A549 (cell line): ENCODE measurements around the gene TRAK1. TPM values are rescaled to one million over a fixed set of nuclear protein-coding genes. Genes with fewer than 3 reads are reported as not detected.
A peak's percentile ranks its signal among the peaks of the same experiment; 100 is the strongest.

Source experiments
- ATAC-seq, 2 experiments: fragments of 200-7000 bp in 1 of 2; fragments of >200 bp in 1 of 2; cut with Nextera tagmentation in 1 of 2; cut with Tn5 transposase in 1 of 2; 3 replicates each; pipeline versions ENCODE4 v1.8.0 to v1.9.1; 2018 to 2020; ENCODE audit warnings: mild to moderate bottlenecking in 1 of 2, moderate library complexity in 1 of 2
- CTCF ChIA-PET: fragments of 300-600 bp; sonication (Branson Sonifier 250); formaldehyde crosslinking; extraction: SDS; loops from one replicate; lab custom pipeline; 2021; ENCODE audit warnings: antibody characterized with exemption, inconsistent platforms; lab: Yijun Ruan, JAX
- POLR2A ChIA-PET: fragments of 350-600 bp; formaldehyde crosslinking; extraction: SDS; loops from one replicate; lab custom pipeline; 2021; ENCODE audit warnings: antibody characterized with exemption, inconsistent platforms; lab: Yijun Ruan, JAX
- DNase-seq, 2 experiments: peaks; one replicate each; pipeline versions ENCODE4 v3.0.0 to v3.0.0-alpha.2; 2011 to 2016; ENCODE audit warnings: low read depth in 1 of 2, low spot score in 1 of 2
- FAIRE-seq: peaks from 2 replicates; lab custom pipeline; 2011; peaks lifted over from hg19 to GRCh38; lab: Jason Lieb, UNC
- H3K27ac ChIP-seq, 2 experiments: fragments of >200 bp; sonication (Bioruptor Twin); formaldehyde crosslinking; 3 replicates each; pipeline ENCODE4 v1.5.1; 2016 to 2017
- H3K4me1 ChIP-seq: fragments of >200 bp; sonication (Bioruptor Twin); formaldehyde crosslinking; 3 replicates; pipeline ENCODE4 v1.6.1; 2016
- H3K4me2 ChIP-seq: fragments of >200 bp; sonication (Bioruptor Twin); formaldehyde crosslinking; 3 replicates; pipeline ENCODE4 v1.6.1; 2016
- H3K4me3 ChIP-seq: fragments of >200 bp; sonication (Bioruptor Twin); formaldehyde crosslinking; 3 replicates; pipeline ENCODE4 v1.5.1; 2016
- H3K9me3 ChIP-seq: fragments of >200 bp; sonication (Bioruptor Twin); formaldehyde crosslinking; 3 replicates; pipeline ENCODE4 v1.6.1; 2016
- BHLHE40 ChIP-seq: IDR thresholded peaks from 2 replicates; pipeline ENCODE4 v1.6.1; 2012; ENCODE audit warnings: low read depth, low read length, inconsistent platforms
- CBX8 ChIP-seq: fragments of 200-600 bp; sonication (generic); IDR thresholded peaks from 2 replicates; pipeline ENCODE4 v1.6.1; 2016
- CEBPB ChIP-seq, 2 experiments: fragments of >200 bp in 1 of 2; sonication (Bioruptor Twin) in 1 of 2; formaldehyde crosslinking in 1 of 2; IDR thresholded peaks; 2 replicates each; pipeline ENCODE4 v1.6.1; 2012 to 2016
- EHMT2 ChIP-seq: fragments of 200-600 bp; sonication (generic); IDR thresholded peaks from 2 replicates; pipeline ENCODE4 v1.6.1; 2016; ENCODE audit warnings: antibody characterized with exemption, low read depth, mild to moderate bottlenecking, moderate library complexity
- FOSB ChIP-seq: fragments of 250-450 bp; sonication (Bioruptor Pico); IDR thresholded peaks from 2 replicates; pipeline ENCODE4 v1.5.0; 2020; ENCODE audit warnings: mild to moderate bottlenecking, moderate library complexity
- JUN ChIP-seq, 2 experiments: fragments of >200 bp; sonication (Bioruptor Twin); formaldehyde crosslinking; IDR thresholded peaks; 2 replicates in 1 of 2; 3 replicates in 1 of 2; pipeline ENCODE4 v1.6.1; 2016 to 2017
- MAFK ChIP-seq: fragments of 450-650 bp; IDR thresholded peaks from 2 replicates; pipeline ENCODE4 v1.6.1; 2014; ENCODE audit not compliant: partially characterized antibody
- MAZ ChIP-seq: fragments of 150-350 bp; IDR thresholded peaks from 2 replicates; pipeline ENCODE4 v1.6.1; 2014; ENCODE audit warnings: antibody characterized with exemption, low read depth, low read length, borderline replicate concordance
- NR3C1 ChIP-seq: fragments of >200 bp; sonication (Bioruptor Twin); formaldehyde crosslinking; IDR thresholded peaks from 3 replicates; pipeline ENCODE4 v1.6.1; 2017
- RCOR1 ChIP-seq: fragments of 150-350 bp; IDR thresholded peaks from 2 replicates; pipeline ENCODE4 v1.6.1; 2014; ENCODE audit warnings: antibody characterized with exemption, low read length, low read depth
- RFX5 ChIP-seq: fragments of 450-650 bp; IDR thresholded peaks from 2 replicates; pipeline ENCODE4 v1.7.1; 2014; ENCODE audit warnings: antibody characterized with exemption, mild to moderate bottlenecking, moderate library complexity
- SREBF2 ChIP-seq: fragments of 450-650 bp; IDR thresholded peaks from 2 replicates; pipeline ENCODE4 v1.6.1; 2014; ENCODE audit warnings: mild to moderate bottlenecking, moderate library complexity
- TFCP2L1 ChIP-seq: fragments of 250-450 bp; sonication (Bioruptor Pico); IDR thresholded peaks from 2 replicates; pipeline ENCODE4 v1.5.0; 2021; ENCODE audit warnings: mild to moderate bottlenecking
- WGBS: methylation state at CpG from one replicate; pipeline ENCODE4 v1.1.6; 2017; ENCODE audit errors: missing lambda C conversion rate; 5-methylcytosine and 5-hydroxymethylcytosine counted together
- polyA plus RNA-seq, 4 experiments: library from polyadenylated mRNA; depleted of rRNA in 3 of 4; stranded (reverse); fragments of >200 nt; fragmentation: RNase III in 1 of 4; extraction: RNeasy Plus Mini Kit Qiagen cat#74134 plus additional on column Dnase treatment in 1 of 4; gene quantifications; 2 replicates in 3 of 4; 3 replicates in 1 of 4; pipeline ENCODE4 v1.2.3, GENCODE V29; 2011 to 2017
- TF ChIP-seq, protein P1 (sequence below): fragments of >200 bp; sonication (Bioruptor Twin); formaldehyde crosslinking; IDR thresholded peaks from 2 replicates; pipeline ENCODE4 v1.6.1; 2016
- TF ChIP-seq, protein P2 (sequence below): fragments of 250-450 bp; sonication (Bioruptor Pico); IDR thresholded peaks from 2 replicates; pipeline ENCODE4 v1.5.0; 2021; ENCODE audit warnings: mild to moderate bottlenecking, moderate library complexity, borderline replicate concordance
- TF ChIP-seq, protein P3 (sequence below): fragments of 250-450 bp; sonication (Bioruptor Pico); IDR thresholded peaks from 2 replicates; pipeline ENCODE4 v1.5.0; 2020; ENCODE audit warnings: low read depth, mild to moderate bottlenecking, moderate library complexity
- TF ChIP-seq, protein P4 (sequence below): IDR thresholded peaks from 2 replicates; pipeline ENCODE4 v1.6.1; 2012

TRAK1 gene
- polyA plus RNA-seq, 2 of the 4 experiments (the other 2 are of a cell fraction): 12.2 to 22.3 TPM

DNA sequence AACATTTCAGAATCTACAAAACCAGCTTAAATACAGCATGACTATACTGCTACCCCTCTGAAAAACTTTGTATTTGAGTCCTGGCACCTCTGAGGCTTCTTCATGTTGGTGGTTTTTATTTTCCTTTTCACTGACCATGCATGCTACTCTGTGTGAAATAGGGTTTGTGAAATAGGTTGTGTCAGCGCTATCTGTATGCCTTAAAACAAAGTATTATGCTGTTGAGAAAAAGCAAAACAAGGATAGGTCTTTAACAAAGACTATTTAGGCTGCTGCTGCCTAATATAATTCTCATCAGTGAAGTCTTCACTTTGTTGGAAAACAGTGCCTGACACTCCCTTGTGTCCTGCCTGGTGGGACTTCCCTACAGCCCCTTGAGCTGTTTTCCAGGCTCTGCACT is 28.7 kb upstream of the TRAK1 start:
- TF ChIP-seq EHMT2: no peak
- TF ChIP-seq MAFK: peak; percentile 29
- TF ChIP-seq, all 56 proteins: peak for 1
- ATAC-seq: no peak
- Histone ChIP-seq H3K9me3 (no peaks in the 10 kb centered on the region), H3K4me1 (peaks cover 55% of the 10 kb centered on the region), H3K4me2 (peak overlapping the region; percentile 98), H3K27ac (peak overlapping the region; percentile 85 to 94), H3K4me3 (no peak overlapping the region)
- WGBS: 100% methylated on average over 1 of the region's 1 CpG
- DNase-seq: no peak
- ChIA-PET CTCF (interaction anchor here (1.1 kb wide), 1 partner anchor 8 kb away, joined by 3 read pairs; no protein-coding TSS in a partner anchor), POLR2A (no interaction called here)
- no peak for FAIRE-seq

DNA sequence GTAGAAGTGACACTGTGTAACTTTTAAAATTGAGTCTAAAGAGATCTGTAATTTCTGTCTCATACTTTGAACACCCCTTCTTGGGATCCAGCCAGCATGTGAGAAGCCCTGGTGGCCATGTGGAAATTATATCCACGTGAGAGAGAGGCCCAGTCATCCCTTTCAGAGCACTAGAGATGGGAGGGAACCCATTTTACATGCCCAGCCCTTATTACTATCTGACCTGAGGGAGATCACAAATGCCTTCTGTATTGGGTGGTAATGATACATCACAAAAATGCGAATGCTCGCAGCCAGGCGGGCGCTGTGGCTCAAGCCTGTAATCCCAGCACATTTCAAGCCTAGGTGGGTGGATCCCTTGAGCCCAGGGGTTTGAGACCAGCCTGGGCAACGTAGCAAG is 27.3 kb upstream of the TRAK1 start:
- H3K4me3 ChIP-seq: no peak overlapping the region
- FAIRE-seq: no peak

DNA sequence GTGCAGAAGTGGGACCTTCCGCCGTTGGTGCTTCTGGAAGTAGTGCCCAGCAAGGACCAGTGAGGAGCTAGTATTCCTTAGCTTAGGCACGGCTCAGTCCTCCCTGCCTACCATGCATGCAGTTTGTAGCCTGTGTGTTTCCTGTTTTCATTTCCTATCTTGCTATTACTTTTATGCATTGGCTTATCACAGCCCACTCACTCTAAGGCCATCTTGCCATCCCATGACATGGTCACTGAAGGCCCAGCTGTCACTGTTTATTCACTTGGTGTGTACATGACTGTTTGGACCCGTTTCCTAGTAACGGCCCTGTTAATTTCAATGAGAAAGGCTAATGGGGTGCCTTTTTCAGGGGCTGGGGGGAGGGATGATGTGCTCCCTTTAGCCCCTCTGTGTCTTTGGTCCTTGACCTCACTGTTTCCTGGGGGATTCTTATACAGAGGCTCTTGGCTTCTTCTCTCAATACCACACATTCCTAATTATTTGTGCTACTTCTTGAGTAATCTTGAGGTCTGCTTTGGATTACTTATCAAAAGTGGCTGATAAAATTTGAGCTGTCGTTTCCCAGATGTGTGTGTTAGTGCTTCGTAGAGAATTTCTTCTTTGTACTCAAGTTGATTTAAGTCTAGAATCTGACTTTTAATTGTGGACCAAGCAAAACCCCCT is 24.5 kb upstream of the TRAK1 start:
- DNase-seq: no peak
- no peaks in the 10 kb centered on the region for H3K9me3 ChIP-seq
- TF ChIP-seq, protein P1, sequence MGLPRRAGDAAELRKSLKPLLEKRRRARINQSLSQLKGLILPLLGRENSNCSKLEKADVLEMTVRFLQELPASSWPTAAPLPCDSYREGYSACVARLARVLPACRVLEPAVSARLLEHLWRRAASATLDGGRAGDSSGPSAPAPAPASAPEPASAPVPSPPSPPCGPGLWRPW: no peak
- TF ChIP-seq CBX8 (no peak), TFCP2L1 (CRISPR knock-in tag) (no peak), RFX5 (no peak), JUN (IDR thresholded peaks at IDR 0.05) (no peak), RCOR1 (no peak)
- TF ChIP-seq, protein P2, sequence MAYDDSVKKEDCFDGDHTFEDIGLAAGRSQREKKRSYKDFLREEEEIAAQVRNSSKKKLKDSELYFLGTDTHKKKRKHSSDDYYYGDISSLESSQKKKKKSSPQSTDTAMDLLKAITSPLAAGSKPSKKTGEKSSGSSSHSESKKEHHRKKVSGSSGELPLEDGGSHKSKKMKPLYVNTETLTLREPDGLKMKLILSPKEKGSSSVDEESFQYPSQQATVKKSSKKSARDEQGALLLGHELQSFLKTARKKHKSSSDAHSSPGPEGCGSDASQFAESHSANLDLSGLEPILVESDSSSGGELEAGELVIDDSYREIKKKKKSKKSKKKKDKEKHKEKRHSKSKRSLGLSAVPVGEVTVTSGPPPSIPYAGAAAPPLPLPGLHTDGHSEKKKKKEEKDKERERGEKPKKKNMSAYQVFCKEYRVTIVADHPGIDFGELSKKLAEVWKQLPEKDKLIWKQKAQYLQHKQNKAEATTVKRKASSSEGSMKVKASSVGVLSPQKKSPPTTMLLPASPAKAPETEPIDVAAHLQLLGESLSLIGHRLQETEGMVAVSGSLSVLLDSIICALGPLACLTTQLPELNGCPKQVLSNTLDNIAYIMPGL (CRISPR knock-in tag): no peak
- TF ChIP-seq, protein P3, sequence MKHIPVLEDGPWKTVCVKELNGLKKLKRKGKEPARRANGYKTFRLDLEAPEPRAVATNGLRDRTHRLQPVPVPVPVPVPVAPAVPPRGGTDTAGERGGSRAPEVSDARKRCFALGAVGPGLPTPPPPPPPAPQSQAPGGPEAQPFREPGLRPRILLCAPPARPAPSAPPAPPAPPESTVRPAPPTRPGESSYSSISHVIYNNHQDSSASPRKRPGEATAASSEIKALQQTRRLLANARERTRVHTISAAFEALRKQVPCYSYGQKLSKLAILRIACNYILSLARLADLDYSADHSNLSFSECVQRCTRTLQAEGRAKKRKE (CRISPR knock-in tag): no peak
- TF ChIP-seq, protein P4, sequence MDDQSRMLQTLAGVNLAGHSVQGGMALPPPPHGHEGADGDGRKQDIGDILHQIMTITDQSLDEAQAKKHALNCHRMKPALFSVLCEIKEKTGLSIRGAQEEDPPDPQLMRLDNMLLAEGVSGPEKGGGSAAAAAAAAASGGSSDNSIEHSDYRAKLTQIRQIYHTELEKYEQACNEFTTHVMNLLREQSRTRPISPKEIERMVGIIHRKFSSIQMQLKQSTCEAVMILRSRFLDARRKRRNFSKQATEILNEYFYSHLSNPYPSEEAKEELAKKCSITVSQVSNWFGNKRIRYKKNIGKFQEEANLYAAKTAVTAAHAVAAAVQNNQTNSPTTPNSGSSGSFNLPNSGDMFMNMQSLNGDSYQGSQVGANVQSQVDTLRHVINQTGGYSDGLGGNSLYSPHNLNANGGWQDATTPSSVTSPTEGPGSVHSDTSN: no peak
- TF ChIP-seq, all 56 proteins: peak for 0
- H3K4me2 ChIP-seq: peak overlapping the region; percentile 2; the same call in 2 of the 3 replicates
- no peak for FAIRE-seq
- peaks cover 65% of the 10 kb centered on the region for H3K4me1 ChIP-seq
- CTCF ChIA-PET: interaction anchor here (0.6 to 1.2 kb wide), 3 partner anchors 15 to 1579 kb away, joined by 3 read pairs; no protein-coding TSS in a partner anchor
- WGBS: 72% methylated on average over 5 of the region's 7 CpGs
- H3K4me3 ChIP-seq: no peak overlapping the region
- POLR2A ChIA-PET: no interaction called here
- ATAC-seq: no peak
- H3K27ac ChIP-seq: peak overlapping the region in 1 of 2 experiments; percentile 46; a peak in 3 of 6 replicates

More for the DNA sequence above, 27.3 kb upstream of the TRAK1 start:
- peak; percentile 45 to 48 for DNase-seq
- peak in 1 of 2 experiments; percentile 56; a peak in 3 of 6 replicates for ATAC-seq
- Histone ChIP-seq H3K9me3 (no peaks in the 10 kb centered on the region), H3K4me2 (peak overlapping the region; percentile 19; the same call in 1 of the 3 replicates), H3K4me1 (peaks cover 65% of the 10 kb centered on the region), H3K27ac (peak overlapping the region; percentile 85 to 94; a peak in 5 of 6 replicates)
- TF ChIP-seq SREBF2 (no peak), FOSB (CRISPR knock-in tag) (no peak)
- POLR2A ChIA-PET: no interaction called here
- CTCF ChIA-PET: interaction anchor here (1.2 to 1.4 kb wide), 3 partner anchors 10 to 37 kb away, joined by 3 to 6 read pairs (median 4); no protein-coding TSS in a partner anchor
- 60% methylated on average over 4 of the region's 6 CpGs for WGBS

DNA sequence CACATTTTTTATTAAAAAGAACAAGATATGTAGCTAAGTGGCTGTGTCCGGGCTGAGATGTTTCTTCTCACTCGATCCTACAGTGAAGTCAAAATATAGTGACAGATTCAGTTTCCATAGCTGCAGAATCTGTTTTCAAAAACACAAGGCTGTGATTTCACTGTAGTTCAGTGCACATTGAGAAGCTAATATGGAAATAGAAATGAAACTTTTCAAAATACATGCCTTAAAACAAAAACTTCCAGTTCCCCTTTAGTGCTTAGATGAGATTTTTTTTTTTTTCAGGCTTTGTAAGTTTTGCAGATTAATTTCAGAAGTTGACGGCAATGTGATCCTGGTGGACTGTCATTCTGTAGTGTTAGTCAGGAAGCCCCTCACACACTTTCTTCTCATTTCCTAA is 23.8 kb upstream of the TRAK1 start:
- no peaks in the 10 kb centered on the region for H3K9me3 ChIP-seq
- ChIA-PET CTCF (interaction anchor here (0.6 to 1.2 kb wide), 3 partner anchors 16 to 61 kb away, joined by 3 read pairs; no protein-coding TSS in a partner anchor), POLR2A (no interaction called here)
- no peak for TF ChIP-seq MAZ
- no peak for TF ChIP-seq BHLHE40
- TF ChIP-seq CEBPB (IDR thresholded peaks at IDR 0.05): no peak
- no peak for TF ChIP-seq NR3C1
- no peak for TF ChIP-seq FOSB (CRISPR knock-in tag)
- no peak for TF ChIP-seq MAFK
- ATAC-seq (no peak), FAIRE-seq (no peak), DNase-seq (no peak)
- H3K4me1 ChIP-seq: peaks cover 66% of the 10 kb centered on the region
- 74% methylated on average over 3 of the region's 3 CpGs for WGBS
- no peak overlapping the region for H3K4me3 ChIP-seq
- H3K4me2 ChIP-seq: peak overlapping the region; percentile 2; the same call in 1 of the 3 replicates
- H3K27ac ChIP-seq: peak overlapping the region in 1 of 2 experiments; percentile 7; a peak in 2 of 6 replicates
